Measurements from ENCODE around the gene RASD1.

RASD1 gene

GRCh38 chr17:17533901-17534441 lies 37.8 kb upstream of the RASD1 start:
- no peak overlapping the region for H3K4me3 ChIP-seq (ENCODE audit: low read depth, low read length)
- TF ChIP-seq CTCF (conservative IDR thresholded peaks at IDR 0.05; ENCODE audit: low read depth, low read length) = no peak
- no peak for DNase-seq (ENCODE audit: low read depth)

- no peak overlapping the region for H3K4me3 ChIP-seq (ENCODE audit: low read depth, low read length)
- no peak for TF ChIP-seq CTCF (conservative IDR thresholded peaks at IDR 0.05; ENCODE audit: low read depth, low read length)
- no peak for DNase-seq (ENCODE audit: low read depth)
These were observed 36.8 kb upstream of the RASD1 start for GRCh38 chr17:17532991-17533390.

GRCh38 chr17:17531156-17531555 lies 35.0 kb upstream of the RASD1 start:
- no peak overlapping the region for H3K4me3 ChIP-seq (ENCODE audit: low read depth, low read length)
- no peak for DNase-seq (ENCODE audit: low read depth)
- TF ChIP-seq CTCF (conservative IDR thresholded peaks at IDR 0.05; ENCODE audit: low read depth, low read length) = no peak

GRCh38 chr17:17528696-17529652 lies 32.8 kb upstream of the RASD1 start:
- H3K4me3 ChIP-seq (ENCODE audit: low read depth, low read length) = no peak overlapping the region
- no peak for TF ChIP-seq CTCF (conservative IDR thresholded peaks at IDR 0.05; ENCODE audit: low read depth, low read length)

GRCh38 chr17:17527956-17528500 lies 31.8 kb upstream of the RASD1 start:
- TF ChIP-seq CTCF (conservative IDR thresholded peaks at IDR 0.05; ENCODE audit: low read depth, low read length) = no peak
- DNase-seq (ENCODE audit: low read depth) = no peak
- no peak overlapping the region for H3K4me3 ChIP-seq (ENCODE audit: low read depth, low read length)

More at GRCh38 chr17:17528696-17529652, 32.8 kb upstream of the RASD1 start:
- DNase-seq (ENCODE audit: low read depth) = no peak

GRCh38 chr17:17527534-17527933 lies 31.3 kb upstream of the RASD1 start:
- no peak for DNase-seq (ENCODE audit: low read depth)
- H3K4me3 ChIP-seq (ENCODE audit: low read depth, low read length) = no peak overlapping the region
- no peak for TF ChIP-seq CTCF (conservative IDR thresholded peaks at IDR 0.05; ENCODE audit: low read depth, low read length)
